Non-pigmented ciliary epithelial cell (primary cell): ENCODE results near the gene TRIM71.

Source experiments
- DNase-seq: peaks from one replicate; pipeline ENCODE4 v3.0.0-alpha.2; 2010; ENCODE audit warnings: low read depth

The TRIM71 gene

DNA sequence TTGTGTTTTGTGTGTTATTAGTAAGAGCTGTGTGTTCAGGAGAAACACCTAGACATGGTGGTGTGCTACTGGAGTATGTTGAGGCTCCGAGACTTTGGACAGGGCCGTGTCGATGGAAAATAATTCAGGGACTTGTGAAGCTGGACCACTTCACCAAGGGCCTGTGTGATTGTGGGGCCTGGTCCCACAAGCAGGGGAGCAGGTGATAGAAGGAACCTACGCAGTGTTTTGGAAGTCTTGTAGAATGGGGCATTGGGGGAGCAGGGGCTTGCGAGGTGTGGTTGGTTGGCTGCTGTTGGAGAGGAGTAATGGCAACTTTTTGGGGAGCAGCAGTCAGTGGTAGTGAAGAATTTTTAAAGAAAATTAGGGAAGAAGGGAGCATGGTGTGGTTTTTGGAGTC lies 48.7 kb downstream of the TRIM71 start:
- no peak for DNase-seq

GRCh38 chr3:32867954-32868353 lies 50.2 kb downstream of the TRIM71 start:
- DNase-seq = no peak

GRCh38 chr3:32868719-32869512 lies 51.1 kb downstream of the TRIM71 start:
- no peak for DNase-seq

GRCh38 chr3:32869513-32870047 lies 51.8 kb downstream of the TRIM71 start:
- DNase-seq = no peak

DNA sequence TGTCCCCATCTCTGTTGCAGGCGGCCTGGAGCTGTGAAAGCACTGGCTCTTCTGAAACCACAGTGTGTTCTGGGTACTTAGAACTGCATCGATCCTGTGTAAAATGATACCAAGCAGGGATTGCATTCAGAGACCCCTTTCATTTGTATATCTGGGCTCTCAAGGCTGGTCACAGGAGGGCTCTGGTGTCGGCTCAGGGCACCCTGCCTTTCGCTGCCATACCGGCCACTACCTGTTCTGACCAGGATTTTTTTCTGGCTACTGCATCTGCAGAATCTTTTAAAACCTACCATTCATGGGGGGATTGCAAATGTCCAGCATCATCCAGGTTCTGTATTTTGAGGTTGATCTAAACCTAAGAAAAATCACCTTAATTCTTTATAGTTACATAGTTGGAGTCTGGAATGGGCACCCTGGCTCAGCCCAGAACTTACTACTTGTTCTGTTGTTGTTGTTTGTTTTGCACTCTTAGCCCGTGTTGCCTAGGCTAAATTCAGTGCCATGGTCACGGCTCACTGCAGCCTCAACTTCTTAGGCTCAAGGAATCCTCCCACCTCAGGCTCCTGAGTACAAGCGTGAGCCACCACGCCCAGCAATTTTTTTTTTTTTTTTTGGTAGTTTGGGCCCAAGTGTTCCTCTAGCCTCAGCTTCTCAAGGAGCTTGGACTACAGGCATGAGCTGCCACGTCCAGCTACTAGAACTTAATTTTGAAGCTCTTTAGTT lies 52.7 kb downstream of the TRIM71 start:
- no peak for DNase-seq

DNA sequence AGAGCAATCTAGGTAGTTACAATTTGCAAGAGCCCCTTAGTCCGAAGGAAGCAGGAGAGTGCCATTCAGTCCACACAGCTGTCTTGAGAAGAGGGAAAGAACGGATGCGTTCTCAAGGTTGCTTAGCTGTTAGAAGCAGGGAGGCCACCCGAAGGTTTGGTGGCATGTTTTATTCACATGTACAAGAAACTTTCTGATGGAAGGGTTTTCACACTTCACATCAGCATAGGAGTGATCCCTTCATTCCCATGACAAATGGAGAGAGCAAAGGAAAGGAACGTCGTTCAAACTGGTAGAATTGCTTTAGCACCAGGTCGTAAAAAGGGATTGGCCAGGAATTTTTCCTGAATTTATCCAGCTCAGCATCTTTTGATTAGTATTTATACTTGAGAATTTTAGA lies 53.5 kb downstream of the TRIM71 start:
- no peak for DNase-seq

DNA sequence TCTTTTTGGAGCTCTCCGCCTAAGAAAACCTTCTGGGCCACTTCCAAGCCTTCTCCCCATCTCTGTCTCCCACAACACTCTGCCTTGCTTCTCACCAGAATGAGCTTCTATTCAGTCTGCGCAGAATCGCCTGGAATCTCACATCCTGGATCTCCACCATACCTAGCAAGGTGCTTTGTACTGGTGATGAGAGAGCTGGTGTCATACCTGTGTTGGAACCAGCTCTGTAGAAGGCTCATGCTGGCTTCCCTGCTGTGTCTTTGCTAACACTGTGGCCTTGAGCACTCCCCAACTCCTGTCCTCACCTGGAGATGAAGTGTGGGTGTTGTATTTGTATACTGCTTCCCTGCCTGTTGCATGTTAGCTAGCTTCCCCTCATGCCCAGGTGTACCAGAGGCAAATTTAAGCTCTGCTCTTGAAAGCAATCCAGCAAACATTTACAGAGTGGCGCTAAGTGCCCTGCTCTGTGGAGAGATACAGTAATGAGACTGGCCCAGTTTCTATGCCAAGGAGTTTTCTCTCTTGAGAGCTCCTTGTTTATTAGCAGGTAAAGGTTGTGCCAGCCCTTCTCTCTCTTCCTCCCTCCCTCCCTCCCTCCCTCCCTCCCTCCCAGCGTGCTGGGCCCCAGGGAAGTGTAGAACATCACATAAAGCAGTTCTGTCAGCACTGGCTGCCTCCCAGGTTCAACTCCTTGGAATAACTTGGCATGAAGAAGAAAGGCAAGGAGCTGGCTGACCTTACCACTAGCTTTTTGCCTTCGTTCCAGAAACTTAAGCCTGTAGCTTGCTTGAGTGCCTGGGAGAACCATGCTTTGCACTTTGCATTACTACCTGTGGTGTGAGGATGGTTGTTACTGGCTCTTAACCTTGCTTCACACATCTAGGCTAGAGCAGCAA lies 54.9 kb downstream of the TRIM71 start:
- no peak for DNase-seq

- DNase-seq = no peak
Observed at GRCh38 chr3:32873531-32874130, 55.8 kb downstream of the TRIM71 start.

DNA sequence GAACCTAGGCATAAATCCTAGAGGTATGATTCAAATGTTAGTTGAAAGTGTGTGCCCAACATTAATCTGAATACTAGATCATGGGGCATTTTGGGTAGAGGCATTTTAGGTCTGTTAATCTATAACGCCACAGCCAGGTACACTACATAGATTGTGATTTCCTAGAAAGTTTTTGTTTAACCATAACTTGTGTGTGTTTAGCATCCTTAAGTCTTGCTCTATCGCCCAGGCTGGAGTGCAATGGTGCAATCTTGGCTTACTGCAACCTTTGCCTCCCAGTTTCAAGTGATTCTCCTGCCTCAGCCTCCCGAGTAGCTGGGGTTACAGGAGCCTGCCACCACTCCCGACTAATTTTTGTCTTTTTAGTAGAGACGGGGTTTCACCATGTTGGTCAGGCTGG lies 59.1 kb downstream of the TRIM71 start:
- no peak for DNase-seq

DNA sequence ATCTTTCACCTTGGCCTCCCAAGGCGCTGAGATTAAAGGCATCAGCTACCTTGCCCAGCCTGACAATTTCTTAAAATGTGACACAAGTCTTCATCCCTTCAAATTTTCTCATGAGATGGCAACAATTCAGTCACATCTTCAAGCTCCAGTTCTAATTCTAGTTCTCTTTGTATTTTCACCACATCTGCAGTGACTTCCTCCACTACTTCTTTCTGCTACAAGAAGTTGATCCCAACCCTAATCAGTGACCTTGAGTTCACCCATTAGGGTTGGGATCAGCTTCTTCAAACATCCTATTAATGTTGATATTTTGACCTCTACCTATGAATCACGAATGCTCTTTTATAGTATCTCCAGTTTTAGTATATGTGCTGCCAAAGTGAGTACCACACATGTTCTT lies 59.8 kb downstream of the TRIM71 start:
- no peak for DNase-seq

DNA sequence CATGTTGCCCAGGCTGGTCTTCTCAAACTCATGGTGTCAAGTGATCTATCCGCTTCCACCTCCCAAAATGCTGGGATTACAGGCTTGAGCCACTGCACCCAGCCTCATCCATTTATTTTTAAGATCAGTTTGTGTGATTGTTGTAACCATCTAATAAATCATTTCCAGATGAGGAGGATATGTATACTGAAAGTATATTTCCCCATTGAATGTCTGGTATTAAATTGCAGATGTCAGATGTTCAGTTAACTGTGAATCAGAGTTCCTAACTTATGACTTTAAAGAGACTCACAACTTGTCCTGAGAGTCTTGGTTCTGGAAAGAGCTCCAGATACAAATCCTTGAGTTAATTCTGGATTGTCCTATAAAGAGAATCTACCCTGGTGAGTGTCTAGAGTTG lies 62.4 kb downstream of the TRIM71 start:
- no peak for DNase-seq

- DNase-seq = no peak
Observed at GRCh38 chr3:32881624-32882023, 63.8 kb downstream of the TRIM71 start.

- DNase-seq = no peak
Observed at GRCh38 chr3:32882189-32882588, 64.4 kb downstream of the TRIM71 start.

- DNase-seq = no peak
Observed at GRCh38 chr3:32882603-32883025, 64.8 kb downstream of the TRIM71 start.

DNA sequence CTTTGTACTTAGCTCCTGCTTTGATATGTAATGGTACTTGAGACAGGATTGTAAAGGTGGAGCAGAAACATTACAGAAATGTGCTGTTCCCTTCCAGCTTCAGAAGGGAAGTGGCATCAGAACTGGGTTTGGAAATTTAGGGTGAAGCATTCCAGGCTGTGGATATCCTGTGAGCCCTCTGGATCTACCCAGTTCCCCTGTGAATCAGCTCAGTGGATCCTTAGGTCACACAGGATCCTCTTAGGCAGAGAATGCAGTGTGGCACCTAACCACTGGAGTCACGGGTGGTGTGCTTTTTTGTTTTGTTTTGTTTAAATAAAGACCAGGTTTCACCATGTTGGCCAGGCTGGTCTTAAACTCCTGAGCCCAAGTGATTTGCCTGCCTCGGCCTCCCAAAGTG lies 66.0 kb downstream of the TRIM71 start:
- no peak for DNase-seq

DNA sequence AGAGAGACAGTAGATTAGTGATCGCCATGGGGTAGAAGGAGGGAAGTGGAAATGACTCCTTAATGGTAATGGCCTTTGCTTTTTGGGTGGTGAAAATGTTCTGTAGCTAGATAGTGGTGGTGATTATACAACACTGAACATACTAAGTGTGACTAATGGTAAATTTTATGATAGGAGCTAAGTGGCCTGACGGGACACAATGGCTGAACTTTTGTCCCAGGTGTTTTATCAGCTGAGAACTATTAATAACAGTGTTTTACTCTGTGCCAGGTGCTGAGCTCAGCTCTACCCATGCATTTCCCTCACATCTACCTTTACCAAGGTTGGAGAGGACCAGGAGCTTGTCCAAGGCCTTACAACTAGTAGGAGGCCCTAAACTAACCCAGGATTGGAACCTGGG lies 66.8 kb downstream of the TRIM71 start:
- DNase-seq = no peak

- DNase-seq = no peak
Observed at GRCh38 chr3:32885283-32885901, 67.6 kb downstream of the TRIM71 start.

DNA sequence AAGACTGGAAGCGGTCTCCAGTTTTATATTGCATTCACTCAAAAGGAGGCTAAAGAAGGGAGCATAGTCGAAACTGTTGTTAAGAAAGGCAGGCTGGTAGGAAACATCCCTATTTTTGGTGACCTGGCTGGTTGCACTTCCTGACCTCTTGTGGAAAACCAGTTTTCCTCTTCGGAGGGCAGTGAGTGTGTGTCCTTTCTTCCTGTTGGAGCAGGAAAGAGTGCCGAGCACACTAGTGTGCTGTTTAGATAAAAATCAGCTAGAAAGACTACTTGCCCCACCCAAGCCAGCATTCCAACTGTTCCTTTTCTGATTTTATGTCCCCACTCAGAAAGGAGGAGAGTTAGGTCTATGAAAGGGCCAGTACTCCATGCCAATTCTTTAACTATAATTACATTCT lies 68.5 kb downstream of the TRIM71 start:
- DNase-seq = no peak

DNA sequence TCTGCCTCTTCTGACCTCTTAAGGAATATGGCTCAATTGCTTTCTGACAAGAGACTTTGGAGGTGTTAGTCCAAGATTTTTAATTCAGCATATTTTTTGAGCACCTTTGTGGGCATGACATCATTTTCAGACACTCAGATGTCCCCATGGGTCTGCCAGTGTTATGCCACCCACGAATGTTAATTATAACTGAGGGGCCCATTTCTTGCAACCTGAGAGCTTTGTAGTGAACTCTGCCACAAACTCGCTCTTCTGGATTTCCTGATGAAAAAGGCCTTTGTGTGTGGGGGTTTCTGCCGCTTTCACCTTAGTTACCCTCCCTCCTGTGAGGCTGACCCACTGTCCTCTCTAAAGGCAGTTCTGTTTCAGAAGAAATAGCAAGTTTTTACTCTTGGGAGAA lies 69.1 kb downstream of the TRIM71 start:
- no peak for DNase-seq

DNA sequence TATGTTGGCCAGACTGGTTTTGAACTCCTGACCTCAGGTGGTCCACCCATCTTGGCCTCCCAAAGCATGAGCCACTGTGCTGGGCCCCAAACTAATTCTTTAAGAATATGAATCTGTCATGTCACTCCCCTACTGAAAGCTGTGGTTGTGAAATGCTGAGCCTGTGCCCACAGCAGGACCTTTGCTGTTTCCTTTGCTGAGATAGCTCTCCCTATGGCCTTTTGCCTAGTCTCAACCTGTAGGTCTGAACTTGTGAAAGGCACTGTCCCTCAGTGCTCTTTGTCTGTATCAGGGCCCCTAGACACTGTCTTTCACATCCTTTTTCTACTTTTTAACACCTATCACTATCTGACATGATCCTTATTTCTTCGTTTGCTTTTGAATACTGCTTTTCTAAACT lies 70.9 kb downstream of the TRIM71 start:
- DNase-seq = no peak
